Neural cell (in vitro differentiated cells): ENCODE data around the gene PRSS27. TPM values are rescaled to one million over a fixed set of nuclear protein-coding genes. Genes with fewer than 3 reads are reported as not detected.

Source experiments
- H2AFZ ChIP-seq: fragments of 200-600, 300-800 bp; sonication (generic), shearing (Covaris generic); 2 replicates; pipeline ENCODE4 v1.6.0; 2014; ENCODE audit warnings: low read depth, mild to moderate bottlenecking, antibody characterized with exemption, low read length, moderate library complexity
- H3F3A ChIP-seq: fragments of 200-600 bp; shearing (Covaris generic); 2 replicates; pipeline ENCODE4 v1.6.1; 2016; ENCODE audit warnings: mild to moderate bottlenecking, moderate library complexity, mixed read lengths, antibody characterized with exemption, low read length; ENCODE audit not compliant: insufficient read depth, poor library complexity, severe bottlenecking
- H3K27ac ChIP-seq: fragments of 200-600, 300-800 bp; sonication (generic), shearing (Covaris generic); 2 replicates; pipeline ENCODE4 v1.5.1; 2014; ENCODE audit warnings: mild to moderate bottlenecking, low read length, moderate library complexity
- H3K27me3 ChIP-seq: fragments of 300-800, 200-600 bp; sonication (generic), shearing (Covaris generic); 2 replicates; pipeline ENCODE4 v1.6.0; 2014; ENCODE audit warnings: mild to moderate bottlenecking, low read depth, low read length, moderate library complexity; ENCODE audit not compliant: insufficient read depth
- H3K36me3 ChIP-seq: fragments of 300-800, 200-600 bp; sonication (generic), shearing (Covaris generic); 2 replicates; pipeline ENCODE4 v1.5.1; 2014; ENCODE audit warnings: mild to moderate bottlenecking, antibody characterized with exemption, low read length, moderate library complexity; ENCODE audit not compliant: insufficient read depth
- H3K4me2 ChIP-seq: fragments of 300-800, 200-600 bp; sonication (generic), shearing (Covaris generic); 2 replicates; pipeline ENCODE4 v1.6.0; 2014; ENCODE audit warnings: mild to moderate bottlenecking, low read length
- H3K4me3 ChIP-seq: fragments of 300-800, 200-600 bp; sonication (generic), shearing (Covaris generic); 2 replicates; pipeline ENCODE4 v1.5.1; 2014; ENCODE audit warnings: mild to moderate bottlenecking, low read length, moderate library complexity
- H3K79me2 ChIP-seq: fragments of 200-600 bp; shearing (Covaris generic); replicated peaks from 2 replicates; pipeline ENCODE4 v1.6.0; 2014; ENCODE audit warnings: mild to moderate bottlenecking, low read length, moderate library complexity; ENCODE audit not compliant: insufficient read depth
- H3K9ac ChIP-seq: fragments of 300-800, 200-600 bp; sonication (generic), shearing (Covaris generic); 2 replicates; pipeline ENCODE4 v1.6.1; 2016; ENCODE audit warnings: mild to moderate bottlenecking, low read length, mixed read lengths
- H3K9me2 ChIP-seq: fragments of 200-600 bp; shearing (Covaris generic); 2 replicates; pipeline ENCODE4 v1.6.1; 2016; ENCODE audit warnings: mild to moderate bottlenecking, low read length, mixed read lengths; ENCODE audit not compliant: insufficient read depth
- H3K9me3 ChIP-seq: fragments of 200-600, 300-800 bp; sonication (generic), shearing (Covaris generic); 2 replicates; pipeline ENCODE4 v1.6.1; 2016; ENCODE audit warnings: mild to moderate bottlenecking, mixed run types, low read length, moderate library complexity, mixed read lengths
- H4K20me1 ChIP-seq: fragments of 200-600 bp; shearing (Covaris generic); 2 replicates; pipeline ENCODE4 v1.6.1; 2016; ENCODE audit warnings: mild to moderate bottlenecking, mixed run types; ENCODE audit not compliant: insufficient read depth
- CTCF ChIP-seq: fragments of 450-650 bp; IDR thresholded peaks from 2 replicates; pipeline ENCODE4 v1.5.1; 2014; ENCODE audit warnings: antibody characterized with exemption, mild to moderate bottlenecking, moderate library complexity; ENCODE audit not compliant: poor library complexity, severe bottlenecking
- EP300 ChIP-seq: fragments of 450-650 bp; conservative IDR thresholded peaks from 2 replicates; pipeline ENCODE4 v1.6.1; 2014; ENCODE audit warnings: antibody characterized with exemption, mild to moderate bottlenecking, moderate library complexity; ENCODE audit not compliant: poor library complexity, severe bottlenecking
- EZH2 ChIP-seq: fragments of 200-600, 300-800 bp; shearing (Covaris generic), sonication (generic); IDR thresholded peaks from 2 replicates; pipeline ENCODE4 v1.6.1; 2014; ENCODE audit warnings: antibody characterized with exemption, low read length, borderline replicate concordance, mild to moderate bottlenecking; ENCODE audit not compliant: insufficient read depth, poor library complexity, severe bottlenecking
- MXI1 ChIP-seq: fragments of 450-650 bp; conservative IDR thresholded peaks from 2 replicates; pipeline ENCODE4 v1.6.1; 2014; ENCODE audit warnings: antibody characterized with exemption, mild to moderate bottlenecking; ENCODE audit not compliant: poor library complexity, severe bottlenecking
- POLR2AphosphoS5 ChIP-seq: IDR thresholded peaks from 2 replicates; pipeline ENCODE4 v1.6.1; 2012
- RAD21 ChIP-seq: fragments of 450-650 bp; conservative IDR thresholded peaks from 2 replicates; pipeline ENCODE4 v1.6.1; 2014; ENCODE audit warnings: antibody characterized with exemption, mild to moderate bottlenecking, moderate library complexity
- REST ChIP-seq: IDR thresholded peaks from 2 replicates; pipeline ENCODE4 v1.6.1; 2012; ENCODE audit warnings: borderline replicate concordance
- SMC3 ChIP-seq: fragments of 450-650 bp; conservative IDR thresholded peaks from 2 replicates; pipeline ENCODE4 v1.6.1; 2014; ENCODE audit warnings: antibody characterized with exemption, mild to moderate bottlenecking, moderate library complexity; ENCODE audit not compliant: poor library complexity
- TAF1 ChIP-seq: IDR thresholded peaks from 2 replicates; pipeline ENCODE4 v1.6.1; 2012; ENCODE audit warnings: low read depth
- polyA plus RNA-seq: library from polyadenylated mRNA; depleted of rRNA; stranded (reverse); fragments of >200 nt; gene quantifications from 2 replicates; pipeline ENCODE4 v1.2.3, GENCODE V29; 2014

The PRSS27 gene
- polyA plus RNA-seq, 1 donor from 2014 or later, result 5.9 TPM

GRCh38 chr16:2691491-2692248, 28.4 kb downstream of the PRSS27 start:
- H3K9ac ChIP-seq, result no peak overlapping the region
- peaks cover 3% of the 10 kb centered on the region for H3K79me2 ChIP-seq
- no peak overlapping the region for H2AFZ ChIP-seq
- no peaks in the 10 kb centered on the region for H3K27me3 ChIP-seq
- no peaks in the 10 kb centered on the region for H4K20me1 ChIP-seq
- H3K9me2 ChIP-seq, result no peaks in the 10 kb centered on the region
- H3K9me3 ChIP-seq, result no peaks in the 10 kb centered on the region
- TF ChIP-seq MXI1, result no peak
- TF ChIP-seq RAD21, result no peak
- TF ChIP-seq SMC3, result no peak
- TF ChIP-seq EZH2, result no peak
- TF ChIP-seq POLR2AphosphoS5, result no peak
- no peak for TF ChIP-seq CTCF
- no peak for TF ChIP-seq TAF1
- no peak for TF ChIP-seq REST
- no peak for TF ChIP-seq EP300
- H3K36me3 ChIP-seq, result no peaks in the 10 kb centered on the region
- H3K4me3 ChIP-seq, result no peak overlapping the region
- H3K27ac ChIP-seq, result no peak overlapping the region
- no peaks in the 10 kb centered on the region for H3F3A ChIP-seq
- no peak overlapping the region for H3K4me2 ChIP-seq

DNA sequence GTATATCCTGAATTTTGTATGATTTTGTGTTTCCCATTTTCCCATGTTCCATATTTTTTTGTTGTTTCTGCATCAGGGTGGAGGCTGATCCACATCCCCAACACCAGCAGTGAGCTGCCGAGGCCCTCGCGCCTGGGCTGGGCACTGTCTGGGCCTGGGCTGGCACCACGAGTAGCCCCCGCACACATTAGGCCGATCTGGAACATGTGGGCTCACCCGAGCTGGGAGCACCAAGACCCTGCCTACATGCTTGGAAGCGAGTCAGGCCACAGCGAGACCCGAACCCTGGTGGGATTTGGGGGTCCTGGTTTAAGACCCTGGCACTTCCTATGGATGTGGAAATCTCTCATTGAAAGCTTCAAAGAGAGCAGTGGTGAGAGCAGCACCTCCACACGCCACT, 29.2 kb downstream of the PRSS27 start:
- Histone ChIP-seq H3K79me2 (peaks cover 3% of the 10 kb centered on the region), H3K36me3 (no peaks in the 10 kb centered on the region), H3K27me3 (no peaks in the 10 kb centered on the region), H3F3A (no peaks in the 10 kb centered on the region), H3K27ac (no peak overlapping the region), H3K9me2 (no peaks in the 10 kb centered on the region), H3K4me3 (no peak overlapping the region), H3K9ac (no peak overlapping the region), H3K4me2 (no peak overlapping the region), H3K9me3 (no peaks in the 10 kb centered on the region), H2AFZ (no peak overlapping the region), H4K20me1 (no peaks in the 10 kb centered on the region)
- TF ChIP-seq POLR2AphosphoS5 (no peak), CTCF (no peak), SMC3 (no peak), EP300 (no peak), RAD21 (no peak), TAF1 (no peak), EZH2 (no peak), REST (no peak), MXI1 (no peak)
